Upper lobe of left lung (tissue), 6 donors: ENCODE measurements around the gene FCGR2B. TPM values are rescaled to one million over a fixed set of nuclear protein-coding genes. Genes with fewer than 3 reads are reported as not detected.
A peak's percentile ranks its signal among the peaks of the same experiment; 100 is the strongest.
"Not testable (repeated sequence)": the region's sequence is repeated elsewhere in the genome, so short reads cannot be mapped to it uniquely, and the experiment has no call there.

Source experiments
- ATAC-seq, 2 donors: fragments of 200-7000 bp; cut with Tn5 transposase; one replicate each; pipeline ENCODE4 v1.9.1; 2022; ENCODE audit warnings: mild to moderate bottlenecking in 2 of 2, moderate library complexity in 2 of 2; ENCODE audit not compliant: low FRiP score in 2 of 2
- DNase-seq, 2 donors: peaks; one replicate each; pipeline ENCODE4 v3.0.0-alpha.2; 2019 to 2020
- H3K27ac ChIP-seq, 4 donors: fragments of 200-600 bp; sonication (generic); one replicate each; pipeline ENCODE4 v1.5.1; 2016 to 2019
- H3K27me3 ChIP-seq, 4 donors: fragments of 200-600 bp; sonication (generic); one replicate each; pipeline ENCODE4 v1.5.1; 2017 to 2019
- H3K36me3 ChIP-seq, 4 donors: fragments of 200-600 bp; sonication (generic); one replicate each; pipeline ENCODE4 v1.5.1; 2016 to 2019
- H3K4me1 ChIP-seq, 4 donors: fragments of 200-600 bp; sonication (generic); one replicate each; pipeline ENCODE4 v1.5.1; 2018 to 2019
- H3K4me3 ChIP-seq, 4 donors: fragments of 200-600 bp; sonication (generic); one replicate each; pipeline ENCODE4 v1.5.1; 2017 to 2019; ENCODE audit warnings: mild to moderate bottlenecking in 2 of 4, moderate library complexity in 1 of 4
- H3K9me3 ChIP-seq, 4 donors: fragments of 200-600 bp; sonication (generic); one replicate each; pipeline ENCODE4 v1.5.1; 2018 to 2019
- CTCF ChIP-seq, 6 experiments: fragments of 450-650 bp in 4 of 6; fragments of 200-600 bp in 2 of 6; sonication (generic) in 2 of 6; IDR thresholded peaks; one replicate each; pipeline ENCODE4 v1.5.1; 2016 to 2019; ENCODE audit warnings: antibody characterized with exemption in 6 of 6
- EP300 ChIP-seq, 4 donors: sonication (generic); formaldehyde crosslinking; IDR thresholded peaks; one replicate each; pipeline ENCODE4 v1.5.1; 2017; ENCODE audit warnings: antibody characterized with exemption in 4 of 4, control low read depth in 2 of 4
- POLR2A ChIP-seq, 4 donors: fragments of 450-650 bp; IDR thresholded peaks; one replicate each; pipeline ENCODE4 v1.5.1; 2016 to 2017; ENCODE audit warnings: antibody characterized with exemption in 4 of 4, mild to moderate bottlenecking in 2 of 4
- POLR2AphosphoS5 ChIP-seq, 2 donors: sonication (generic); formaldehyde crosslinking; IDR thresholded peaks; one replicate each; pipeline ENCODE4 v1.5.1; 2017; ENCODE audit warnings: antibody characterized with exemption in 2 of 2
- WGBS, 2 donors: methylation state at CpG; one replicate each; pipeline ENCODE4 v1.1.5; 2017 to 2018; 5-methylcytosine and 5-hydroxymethylcytosine counted together
- total RNA-seq, 6 donors: library from RNA; depleted of rRNA in 4 of 6; stranded (reverse); fragments of >200 nt in 4 of 6; gene quantifications; one replicate each; pipeline versions ENCODE4 v1.1.0 to v1.2.1, GENCODE V29; 2016 to 2021
- donor health status: DM: no; HTN: no; CAD: no; lungs with moderate emphysema.
- donor health status: DM: no; HTN: yes; CAD: no; lungs with severe emphysema.

Gene FCGR2B
- total RNA-seq, 6 donors from 2014 or later: 5.4 to 33.9 (median 22.0) TPM

- 72 to 94% methylated on average over 3 of the region's 3 CpGs for WGBS, 2 donors
- TF ChIP-seq EP300 (IDR thresholded peaks at IDR 0.05) (no peak), POLR2AphosphoS5 (IDR thresholded peaks at IDR 0.05) (no peak), CTCF (IDR thresholded peaks at IDR 0.05) (no peak), POLR2A (IDR thresholded peaks at IDR 0.05) (no peak)
- Histone ChIP-seq H3K36me3 (no peaks in the 10 kb centered on the region), H3K9me3 (no peaks in the 10 kb centered on the region), H3K4me3 (no peak overlapping the region), H3K4me1 (no peaks in the 10 kb centered on the region), H3K27me3 (no peaks in the 10 kb centered on the region), H3K27ac (no peak overlapping the region)
- ATAC-seq (no peak), DNase-seq (no peak)
Observed at GRCh38 chr1:161691846-161692245, 28.9 kb downstream of the FCGR2B start.

- WGBS, 2 donors: 83 to 89% methylated on average over 2 to 13 of the region's 14 CpGs
- not testable (repeated sequence) for H3K4me3 ChIP-seq, H3K36me3 ChIP-seq, H3K27ac ChIP-seq, H3K27me3 ChIP-seq, H3K4me1 ChIP-seq, H3K9me3 ChIP-seq, ATAC-seq
- peak in 1 of 2 donors; percentile 7 for DNase-seq
Observed at GRCh38 chr1:161693020-161693712, 30.2 kb downstream of the FCGR2B start.

- H3K36me3 ChIP-seq, H3K4me1 ChIP-seq, ATAC-seq, H3K9me3 ChIP-seq, H3K27me3 ChIP-seq, H3K4me3 ChIP-seq, DNase-seq, H3K27ac ChIP-seq: not testable (repeated sequence)
- WGBS, 2 donors: 95 to 98% methylated on average over 2 of the region's 2 CpGs
Observed at GRCh38 chr1:161698302-161698701, 35.4 kb downstream of the FCGR2B start.

GRCh38 chr1:161702250-161702649 lies 39.3 kb downstream of the FCGR2B start:
- H3K27me3 ChIP-seq: no peaks in the 10 kb centered on the region
- TF ChIP-seq POLR2AphosphoS5 (IDR thresholded peaks at IDR 0.05): no peak
- TF ChIP-seq POLR2A (IDR thresholded peaks at IDR 0.05): no peak
- no peak for TF ChIP-seq CTCF (IDR thresholded peaks at IDR 0.05)
- no peak for TF ChIP-seq EP300 (IDR thresholded peaks at IDR 0.05)
- no peak for DNase-seq
- H3K4me3 ChIP-seq: no peak overlapping the region
- whole genome bisulfite sequencing, 2 donors: 70 to 73% methylated on average over 8 of the region's 8 CpGs
- no peak for ATAC-seq
- H3K4me1 ChIP-seq: no peaks in the 10 kb centered on the region
- H3K9me3 ChIP-seq: no peaks in the 10 kb centered on the region
- H3K36me3 ChIP-seq: no peaks in the 10 kb centered on the region
- no peak overlapping the region for H3K27ac ChIP-seq

- no peak for ATAC-seq
- Histone ChIP-seq H3K9me3 (no peaks in the 10 kb centered on the region), H3K27ac (no peak overlapping the region), H3K4me3 (no peak overlapping the region), H3K36me3 (no peaks in the 10 kb centered on the region), H3K27me3 (no peaks in the 10 kb centered on the region), H3K4me1 (no peaks in the 10 kb centered on the region)
- no peak for DNase-seq
- TF ChIP-seq CTCF (IDR thresholded peaks at IDR 0.05): no peak
- TF ChIP-seq EP300 (IDR thresholded peaks at IDR 0.05): no peak
- TF ChIP-seq POLR2A (IDR thresholded peaks at IDR 0.05): no peak
- TF ChIP-seq POLR2AphosphoS5 (IDR thresholded peaks at IDR 0.05): no peak
- 78 to 87% methylated on average over 4 of the region's 4 CpGs for WGBS, 2 donors
Observed at GRCh38 chr1:161705537-161705936, 42.6 kb downstream of the FCGR2B start.

GRCh38 chr1:161706113-161706481 lies 43.2 kb downstream of the FCGR2B start:
- TF ChIP-seq POLR2A (IDR thresholded peaks at IDR 0.05): no peak
- WGBS, 2 donors: 85 to 93% methylated on average over 3 of the region's 3 CpGs
- H3K36me3 ChIP-seq: no peaks in the 10 kb centered on the region
- H3K4me1 ChIP-seq: no peaks in the 10 kb centered on the region
- H3K27me3 ChIP-seq: no peaks in the 10 kb centered on the region
- DNase-seq: no peak
- no peak for ATAC-seq
- H3K9me3 ChIP-seq: no peaks in the 10 kb centered on the region
- H3K27ac ChIP-seq: no peak overlapping the region
- H3K4me3 ChIP-seq: no peak overlapping the region
